Measurements from ENCODE around the gene PIEZO1. TPM values are rescaled to one million over a fixed set of nuclear protein-coding genes. Genes with fewer than 3 reads are reported as not detected.
"Not testable (repeated sequence)": the region's sequence is repeated elsewhere in the genome, so short reads cannot be mapped to it uniquely, and the experiment has no call there.

Gene PIEZO1
- total RNA-seq, 1 donor from 2014 or later = 160 TPM

GRCh38 chr16:88676502-88677242 lies 108.3 kb downstream of the PIEZO1 start:
- Mint-ChIP-seq H3K27ac (no peak overlapping the region), H3K4me1 (no peaks in the 10 kb centered on the region), H3K27me3 (ENCODE audit: low read depth) (peaks cover 9% of the 10 kb centered on the region), H3K36me3 (no peaks in the 10 kb centered on the region), H3K4me3 (no peak overlapping the region), H3K9me3 (no peaks in the 10 kb centered on the region)
- DNase-seq (ENCODE audit: low spot score in 2 of 2, unreplicated experiment in 2 of 2) = no peak
- TF ChIP-seq CTCF (IDR thresholded peaks at IDR 0.05; ENCODE audit: unreplicated experiment) = no peak

GRCh38 chr16:88673716-88674379 lies 111.2 kb downstream of the PIEZO1 start:
- no peak for TF ChIP-seq CTCF (IDR thresholded peaks at IDR 0.05; ENCODE audit: unreplicated experiment)
- DNase-seq (ENCODE audit: low spot score in 2 of 2, unreplicated experiment in 2 of 2) = no peak
- Mint-ChIP-seq H3K4me3 (no peak overlapping the region), H3K9me3 (no peaks in the 10 kb centered on the region), H3K4me1 (no peaks in the 10 kb centered on the region), H3K27ac (no peak overlapping the region), H3K36me3 (no peaks in the 10 kb centered on the region), H3K27me3 (ENCODE audit: low read depth) (no peaks in the 10 kb centered on the region)

GRCh38 chr16:88672776-88673175 lies 112.2 kb downstream of the PIEZO1 start:
- TF ChIP-seq CTCF (IDR thresholded peaks at IDR 0.05; ENCODE audit: unreplicated experiment) = no peak
- no peak for DNase-seq (ENCODE audit: low spot score in 2 of 2, unreplicated experiment in 2 of 2)
- H3K4me3 Mint-ChIP-seq = no peak overlapping the region
- no peak overlapping the region for H3K27ac Mint-ChIP-seq
- no peaks in the 10 kb centered on the region for H3K36me3 Mint-ChIP-seq
- no peaks in the 10 kb centered on the region for H3K4me1 Mint-ChIP-seq
- no peaks in the 10 kb centered on the region for H3K9me3 Mint-ChIP-seq
- H3K27me3 Mint-ChIP-seq (ENCODE audit: low read depth) = no peaks in the 10 kb centered on the region

- H3K27ac Mint-ChIP-seq = no peak overlapping the region
- H3K4me1 Mint-ChIP-seq = no peaks in the 10 kb centered on the region
- H3K27me3 Mint-ChIP-seq (ENCODE audit: low read depth) = no peaks in the 10 kb centered on the region
- H3K36me3 Mint-ChIP-seq = peaks cover 2% of the 10 kb centered on the region
- no peak for TF ChIP-seq CTCF (IDR thresholded peaks at IDR 0.05; ENCODE audit: unreplicated experiment)
- H3K9me3 Mint-ChIP-seq = no peaks in the 10 kb centered on the region
- no peak overlapping the region for H3K4me3 Mint-ChIP-seq
- DNase-seq (ENCODE audit: low spot score in 2 of 2, unreplicated experiment in 2 of 2) = no peak
Measured at GRCh38 chr16:88671806-88672205, 113.2 kb downstream of the PIEZO1 start.

GRCh38 chr16:88669980-88670379 lies 115.0 kb downstream of the PIEZO1 start:
- no peaks in the 10 kb centered on the region for H3K27me3 Mint-ChIP-seq (ENCODE audit: low read depth)
- H3K9me3 Mint-ChIP-seq = no peaks in the 10 kb centered on the region
- peaks cover 4% of the 10 kb centered on the region for H3K36me3 Mint-ChIP-seq
- no peak for DNase-seq (ENCODE audit: low spot score in 2 of 2, unreplicated experiment in 2 of 2)
- no peak for TF ChIP-seq CTCF (IDR thresholded peaks at IDR 0.05; ENCODE audit: unreplicated experiment)
- H3K4me3 Mint-ChIP-seq = no peak overlapping the region
- peaks cover 2% of the 10 kb centered on the region for H3K4me1 Mint-ChIP-seq
- no peak overlapping the region for H3K27ac Mint-ChIP-seq

- H3K4me3 Mint-ChIP-seq; H3K27ac Mint-ChIP-seq; H3K36me3 Mint-ChIP-seq; H3K27me3 Mint-ChIP-seq (ENCODE audit: low read depth); H3K9me3 Mint-ChIP-seq; H3K4me1 Mint-ChIP-seq; DNase-seq (ENCODE audit: low spot score in 2 of 2, unreplicated experiment in 2 of 2): not testable (repeated sequence)
Measured at GRCh38 chr16:88669493-88669892, 115.5 kb downstream of the PIEZO1 start.
